ENCODE measurements around the gene NAB2. TPM values are rescaled to one million over a fixed set of nuclear protein-coding genes. Genes with fewer than 3 reads are reported as not detected.

Gene NAB2
- total and polyA plus RNA-seq, 2 donors (not counting 3 experiments of a cell fraction or from before 2014, with no cell fraction given): 14.6 to 15.9 TPM

DNA sequence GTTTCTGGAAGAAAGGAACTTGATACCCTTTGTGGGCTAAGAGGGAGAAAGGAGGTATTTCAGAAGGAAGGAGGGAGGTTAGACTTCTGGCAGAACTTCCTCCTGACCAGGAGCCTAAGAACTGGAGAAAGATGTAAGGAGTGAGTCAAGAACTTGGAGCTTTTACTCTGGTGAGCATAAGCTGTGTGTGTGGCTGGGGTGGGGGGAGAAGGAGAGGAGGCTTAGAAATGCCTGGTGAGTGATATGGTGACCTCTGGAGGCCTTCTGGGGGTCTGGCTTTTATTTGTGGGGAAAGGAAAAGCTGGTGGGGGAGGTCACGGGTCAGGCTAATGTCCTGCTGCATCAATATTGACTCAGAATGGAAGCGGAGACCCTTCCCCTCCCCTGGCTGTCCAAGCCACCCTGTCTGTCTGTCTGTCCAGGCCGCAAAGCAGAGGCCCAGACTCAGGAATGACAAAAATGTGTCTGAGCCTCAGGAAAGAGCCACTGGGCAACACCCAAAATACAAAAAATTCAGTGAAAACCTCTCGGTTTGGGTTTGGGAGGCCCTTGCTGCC, 44.2 kb downstream of the NAB2 start:
- no peak for FAIRE-seq
- POLR2A ChIA-PET: no interaction called here
- dilution Hi-C loops (cut with MboI; ENCODE audit: extremely low pct_ligation_motif_present, low sequenced_read_pairs) (no loop called here), intact Hi-C loops (cut with micrococcal nuclease) (no loop called here)
- TF ChIP-seq POLR2A (IDR thresholded peaks at IDR 0.05; ENCODE audit: low read depth, low read length): no peak
- TF ChIP-seq JUN (IDR thresholded peaks at IDR 0.05; ENCODE audit: borderline replicate concordance, insufficient read depth, insufficient read length, low read depth): no peak
- no peak for TF ChIP-seq POLR2AphosphoS5 (IDR thresholded peaks at IDR 0.05; ENCODE audit: insufficient read depth, low read depth, low read length)
- TF ChIP-seq GATA2 (IDR thresholded peaks at IDR 0.05; ENCODE audit: insufficient read depth, insufficient read length, low read depth, low read length): no peak
- TF ChIP-seq MYC (IDR thresholded peaks at IDR 0.05; ENCODE audit: low read depth, low read length): no peak
- TF ChIP-seq, protein P1, sequence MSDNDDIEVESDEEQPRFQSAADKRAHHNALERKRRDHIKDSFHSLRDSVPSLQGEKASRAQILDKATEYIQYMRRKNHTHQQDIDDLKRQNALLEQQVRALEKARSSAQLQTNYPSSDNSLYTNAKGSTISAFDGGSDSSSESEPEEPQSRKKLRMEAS (IDR thresholded peaks at IDR 0.05; ENCODE audit: insufficient read depth, insufficient read length): no peak
- TF ChIP-seq FOS (IDR thresholded peaks at IDR 0.05; ENCODE audit: borderline replicate concordance, insufficient read depth, low read length): no peak
- TF ChIP-seq, protein P2, sequence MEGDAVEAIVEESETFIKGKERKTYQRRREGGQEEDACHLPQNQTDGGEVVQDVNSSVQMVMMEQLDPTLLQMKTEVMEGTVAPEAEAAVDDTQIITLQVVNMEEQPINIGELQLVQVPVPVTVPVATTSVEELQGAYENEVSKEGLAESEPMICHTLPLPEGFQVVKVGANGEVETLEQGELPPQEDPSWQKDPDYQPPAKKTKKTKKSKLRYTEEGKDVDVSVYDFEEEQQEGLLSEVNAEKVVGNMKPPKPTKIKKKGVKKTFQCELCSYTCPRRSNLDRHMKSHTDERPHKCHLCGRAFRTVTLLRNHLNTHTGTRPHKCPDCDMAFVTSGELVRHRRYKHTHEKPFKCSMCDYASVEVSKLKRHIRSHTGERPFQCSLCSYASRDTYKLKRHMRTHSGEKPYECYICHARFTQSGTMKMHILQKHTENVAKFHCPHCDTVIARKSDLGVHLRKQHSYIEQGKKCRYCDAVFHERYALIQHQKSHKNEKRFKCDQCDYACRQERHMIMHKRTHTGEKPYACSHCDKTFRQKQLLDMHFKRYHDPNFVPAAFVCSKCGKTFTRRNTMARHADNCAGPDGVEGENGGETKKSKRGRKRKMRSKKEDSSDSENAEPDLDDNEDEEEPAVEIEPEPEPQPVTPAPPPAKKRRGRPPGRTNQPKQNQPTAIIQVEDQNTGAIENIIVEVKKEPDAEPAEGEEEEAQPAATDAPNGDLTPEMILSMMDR (IDR thresholded peaks at IDR 0.05; ENCODE audit: extremely low read depth in 1 of 2, insufficient read depth in 1 of 2, low read depth in 1 of 2, low read length in 2 of 2): no peak
- TF ChIP-seq EZH2 (IDR thresholded peaks at IDR 0.05; ENCODE audit: borderline replicate concordance, low read depth, low read length, severe bottlenecking): no peak
- Histone ChIP-seq H3K27me3 (ENCODE audit: control insufficient read depth in 2 of 2, insufficient read depth in 2 of 2, low read length in 2 of 2) (peaks cover 37% of the 10 kb centered on the region in 2 experiments), H3K4me1 (ENCODE audit: control insufficient read depth, extremely low read depth, insufficient read depth, low read length) (no peaks in the 10 kb centered on the region), H2AFZ (ENCODE audit: low read depth, low read length) (no peak overlapping the region), H3K9me3 (replicated peaks; ENCODE audit: control insufficient read depth, insufficient read depth, low read length) (no peaks in the 10 kb centered on the region), H3K4me2 (ENCODE audit: insufficient read depth, low read length) (no peak overlapping the region), H4K20me1 (replicated peaks; ENCODE audit: control insufficient read depth, extremely low read depth, insufficient read depth, low read length) (no peaks in the 10 kb centered on the region), H3K79me2 (ENCODE audit: control insufficient read depth, insufficient read depth, low read length) (no peaks in the 10 kb centered on the region), H3K27ac (ENCODE audit: insufficient read depth, low read depth, low read length) (no peak overlapping the region), H3K9me1 (replicated peaks; ENCODE audit: control insufficient read depth, extremely low read depth, insufficient read depth, low read length) (no peaks in the 10 kb centered on the region), H3K9ac (replicated peaks; ENCODE audit: extremely low read depth, insufficient read depth, low read length) (no peak overlapping the region), H3K36me3 (ENCODE audit: control insufficient read depth in 2 of 2, extremely low read depth in 1 of 2, insufficient read depth in 2 of 2, low read length in 2 of 2) (no peaks in the 10 kb centered on the region), H3K4me3 (replicated peaks in 1 of 3; ENCODE audit: insufficient read depth in 1 of 3, low read depth in 1 of 3, low read length in 3 of 3) (no peak overlapping the region)
- CTCF ChIA-PET: interaction anchor here (1.7 to 18.0 kb wide), 2 partner anchors 9 to 38 kb away, joined by 11 to 429 read pairs; no protein-coding TSS in a partner anchor
- no peak for DNase-seq (ENCODE audit: low read depth, low spot score)
- BruUV-seq (replicated peaks): no TSS peak

Measured in endothelial cell of umbilical vein (primary cell).